ENCODE results near the gene NDUFAF2. TPM values are rescaled to one million over a fixed set of nuclear protein-coding genes. Genes with fewer than 3 reads are reported as not detected.

Gene NDUFAF2
- total and polyA plus RNA-seq, 2 of the 13 experiments (the other 11 are each of a cell fraction or from before 2014, with no cell fraction given), result 34.0 to 78.4 TPM

- H3K27ac ChIP-seq (ENCODE audit: extremely low read length, insufficient read depth, low read length), result no peak overlapping the region
- DNase-seq (ENCODE audit: low spot score) (no peak), ATAC-seq (no peak), FAIRE-seq (no peak)
- no peaks in the 10 kb centered on the region; a peak in 1 of 5 replicates for H3K36me3 ChIP-seq (replicated peaks in 1 of 2; ENCODE audit: control insufficient read depth in 1 of 2, insufficient read depth in 2 of 2, low read length in 2 of 2)
- TF ChIP-seq LCORL (IDR thresholded peaks at IDR 0.05) (0 out of 2 replicates have a peak, but pooled peaks have one; percentile 30), LCORL (CRISPR knock-in tag; IDR thresholded peaks at IDR 0.05) (no peak), CHD2 (IDR thresholded peaks at IDR 0.05; ENCODE audit: low read depth, low read length) (no peak), KDM5A (IDR thresholded peaks at IDR 0.05; ENCODE audit: borderline replicate concordance, low read length) (no peak), ZNF12 (CRISPR knock-in tag; IDR thresholded peaks at IDR 0.05) (no peak)
- no peaks in the 10 kb centered on the region for H3K9me3 ChIP-seq (ENCODE audit: low read length)
- ChIA-PET CTCF (ENCODE audit: low intra/inter-chr PET ratio, low total read pairs) (no interaction called here), POLR2A (no interaction called here)
- no peaks in the 10 kb centered on the region for H4K20me1 ChIP-seq (ENCODE audit: insufficient read depth, low read length)
- no TSS peak for BruUV-seq (replicated peaks)
- no peak overlapping the region for H2AFZ ChIP-seq (ENCODE audit: low read length)
- H3K79me2 ChIP-seq (ENCODE audit: insufficient read depth, low read length), result peaks cover 3% of the 10 kb centered on the region
- peaks cover 9% of the 10 kb centered on the region; the same call in 1 of the 2 replicates for H3K4me1 ChIP-seq (ENCODE audit: insufficient read depth, low read length)
- no peak overlapping the region for H3K4me2 ChIP-seq (ENCODE audit: low read depth, low read length)
- H3K27me3 ChIP-seq (ENCODE audit: control insufficient read depth in 1 of 2, insufficient read depth in 2 of 2, low read length in 2 of 2), result no peaks in the 10 kb centered on the region
- in situ Hi-C loops (cut with HindIII; ENCODE audit: extremely low pct_ligation_motif_present, low pct_unique_long_range_greater_than_20kb) (no loop called here), intact Hi-C loops (cut with micrococcal nuclease; ENCODE audit: unreplicated experiment) (no loop called here)
- H3K4me3 ChIP-seq (replicated peaks in 1 of 3; ENCODE audit: insufficient read depth in 1 of 3, low read depth in 2 of 3, low read length in 3 of 3), result no peak overlapping the region
- H3K9ac ChIP-seq (ENCODE audit: insufficient read depth, low read depth, low read length), result no peak overlapping the region
- 96% methylated on average over 3 of the region's 3 CpGs for WGBS (ENCODE audit: low lambda C conversion rate)
Measured at GRCh38 chr5:61001647-61002046, 56.6 kb downstream of the NDUFAF2 start.

GRCh38 chr5:61002611-61003355, 57.8 kb downstream of the NDUFAF2 start:
- no peak overlapping the region for H3K4me3 ChIP-seq (replicated peaks in 1 of 3; ENCODE audit: insufficient read depth in 1 of 3, low read depth in 2 of 3, low read length in 3 of 3)
- peaks cover 3% of the 10 kb centered on the region for H3K79me2 ChIP-seq (ENCODE audit: insufficient read depth, low read length)
- peaks cover 9% of the 10 kb centered on the region; the same call in 1 of the 2 replicates for H3K4me1 ChIP-seq (ENCODE audit: insufficient read depth, low read length)
- H3K4me2 ChIP-seq (ENCODE audit: low read depth, low read length), result no peak overlapping the region
- FAIRE-seq (no peak), DNase-seq (ENCODE audit: low spot score) (no peak), ATAC-seq (no peak)
- ChIA-PET CTCF (ENCODE audit: low intra/inter-chr PET ratio, low total read pairs) (no interaction called here), POLR2A (no interaction called here)
- no peaks in the 10 kb centered on the region for H3K27me3 ChIP-seq (ENCODE audit: control insufficient read depth in 1 of 2, insufficient read depth in 2 of 2, low read length in 2 of 2)
- H3K27ac ChIP-seq (ENCODE audit: extremely low read length, insufficient read depth, low read length), result no peak overlapping the region
- TF ChIP-seq MLLT10 (CRISPR knock-in tag; IDR thresholded peaks at IDR 0.05) (no peak), PLRG1 (conservative IDR thresholded peaks at IDR 0.05) (no peak), KLF6 (CRISPR knock-in tag; IDR thresholded peaks at IDR 0.05) (no peak), RNF219 (CRISPR knock-in tag; IDR thresholded peaks at IDR 0.05) (no peak), THYN1 (CRISPR knock-in tag; IDR thresholded peaks at IDR 0.05; ENCODE audit: borderline replicate concordance, low read depth) (no peak)
- in situ Hi-C loops (cut with HindIII; ENCODE audit: extremely low pct_ligation_motif_present, low pct_unique_long_range_greater_than_20kb), result no loop called here
- no peaks in the 10 kb centered on the region for H4K20me1 ChIP-seq (ENCODE audit: insufficient read depth, low read length)
- H2AFZ ChIP-seq (ENCODE audit: low read length), result no peak overlapping the region
- BruUV-seq (replicated peaks), result no TSS peak
- H3K36me3 ChIP-seq (replicated peaks in 1 of 2; ENCODE audit: control insufficient read depth in 1 of 2, insufficient read depth in 2 of 2, low read length in 2 of 2), result no peaks in the 10 kb centered on the region; a peak in 1 of 5 replicates
- WGBS (ENCODE audit: low lambda C conversion rate), result 90% methylated on average over 4 of the region's 4 CpGs
- no peak overlapping the region for H3K9ac ChIP-seq (ENCODE audit: insufficient read depth, low read depth, low read length)
- H3K9me3 ChIP-seq (ENCODE audit: low read length), result no peaks in the 10 kb centered on the region
- intact Hi-C loops (cut with micrococcal nuclease; ENCODE audit: unreplicated experiment), result no loop called here
